OCI-M2 (cell line): ENCODE data around the gene BZW1.

Experiments used
- DNase-seq: peaks from one replicate; lab custom pipeline; 2025; ENCODE audit not compliant: unreplicated experiment; lab: John Stamatoyannopoulos, UW

The BZW1 gene

GRCh38 chr2:200811333-200812121 is at the start of gene BZW1:
Gene BZW1, plus strand, starts transcription at chr2:200811910. Its CDS starts 1,308 bp downstream, at chr2:200813218.
- DNase-seq = peak; percentile 83

GRCh38 chr2:200762127-200762526 is 49.6 kb upstream of the BZW1 start:
- no peak for DNase-seq

- no peak for DNase-seq
These were observed 48.3 kb upstream of the BZW1 start for GRCh38 chr2:200763422-200763821.

- no peak for DNase-seq
These were observed 46.4 kb upstream of the BZW1 start for GRCh38 chr2:200765139-200765951.

- DNase-seq = no peak
These were observed 45.6 kb upstream of the BZW1 start for GRCh38 chr2:200765995-200766660.

- DNase-seq = no peak
These were observed 44.4 kb upstream of the BZW1 start for GRCh38 chr2:200767111-200767885.

- DNase-seq = no peak
These were observed 40.9 kb upstream of the BZW1 start for GRCh38 chr2:200770847-200771246.

- DNase-seq = no peak
These were observed 39.1 kb upstream of the BZW1 start for GRCh38 chr2:200772620-200773019.

GRCh38 chr2:200773083-200773482 is 38.6 kb upstream of the BZW1 start:
- DNase-seq = no peak

GRCh38 chr2:200774920-200775319 is 36.8 kb upstream of the BZW1 start:
- DNase-seq = no peak

- DNase-seq = no peak
These were observed 34.4 kb upstream of the BZW1 start for GRCh38 chr2:200777275-200777674.

GRCh38 chr2:200778038-200778437 is 33.7 kb upstream of the BZW1 start:
- DNase-seq = no peak

- DNase-seq = no peak
These were observed 32.5 kb upstream of the BZW1 start for GRCh38 chr2:200779214-200779613.

GRCh38 chr2:200781616-200782015 is 30.1 kb upstream of the BZW1 start:
- no peak for DNase-seq

GRCh38 chr2:200782251-200782650 is 29.5 kb upstream of the BZW1 start:
- DNase-seq = no peak

- no peak for DNase-seq
These were observed 27.5 kb upstream of the BZW1 start for GRCh38 chr2:200784215-200784614.

- DNase-seq = no peak
These were observed 25.3 kb upstream of the BZW1 start for GRCh38 chr2:200786423-200786822.

- DNase-seq = no peak
These were observed 24.9 kb upstream of the BZW1 start for GRCh38 chr2:200786826-200787225.

- no peak for DNase-seq
These were observed 24.2 kb upstream of the BZW1 start for GRCh38 chr2:200787351-200788120.

- no peak for DNase-seq
These were observed 23.5 kb upstream of the BZW1 start for GRCh38 chr2:200788121-200788718.
